CD14-positive monocyte (primary cell): ENCODE measurements around the gene DEPDC1. TPM values are rescaled to one million over a fixed set of nuclear protein-coding genes. Genes with fewer than 3 reads are reported as not detected.
A peak's percentile ranks its signal among the peaks of the same experiment; 100 is the strongest.
"Not testable (repeated sequence)": the region's sequence is repeated elsewhere in the genome, so short reads cannot be mapped to it uniquely, and the experiment has no call there.

Source experiments
- DNase-seq, 3 donors: peaks; one replicate each; pipeline ENCODE4 v3.0.0-alpha.2; 2011 to 2022
- H2AFZ ChIP-seq: 2 replicates; pipeline ENCODE4 v1.6.0; 2012; ENCODE audit warnings: mild to moderate bottlenecking, low read depth, low read length, inconsistent platforms; ENCODE audit not compliant: insufficient read depth, poor library complexity, severe bottlenecking
- H3K27ac ChIP-seq, 2 donors: 1 replicate in 1 of 2; 2 replicates in 1 of 2; pipeline ENCODE4 v1.5.1; 2012 to 2013; ENCODE audit warnings: low read length in 2 of 2, control low read depth in 1 of 2, inconsistent platforms in 1 of 2, low read depth in 1 of 2, mild to moderate bottlenecking in 1 of 2
- H3K27me3 ChIP-seq, 2 donors: one replicate each; pipeline versions ENCODE4 v1.6.0 to v1.6.1; 2011 to 2013; ENCODE audit warnings: low read length in 2 of 2; ENCODE audit not compliant: control insufficient read depth in 2 of 2, insufficient read depth in 2 of 2
- H3K36me3 ChIP-seq, 2 donors: replicated peaks in 1 of 2; 1 replicate in 1 of 2; 2 replicates in 1 of 2; pipeline versions ENCODE4 v1.5.1 to v1.6.1; 2012 to 2013; ENCODE audit warnings: low read length in 2 of 2, control low read depth in 1 of 2, inconsistent platforms in 1 of 2, mild to moderate bottlenecking in 1 of 2; ENCODE audit not compliant: insufficient read depth in 2 of 2, control insufficient read depth in 1 of 2
- H3K4me1 ChIP-seq, 2 donors: 1 replicate in 1 of 2; 2 replicates in 1 of 2; pipeline versions ENCODE4 v1.5.1 to v1.6.1; 2012 to 2013; ENCODE audit warnings: low read length in 2 of 2, control low read depth in 1 of 2, inconsistent platforms in 1 of 2, mild to moderate bottlenecking in 1 of 2, moderate library complexity in 1 of 2; ENCODE audit not compliant: insufficient read depth in 2 of 2, control insufficient read depth in 1 of 2
- H3K4me2 ChIP-seq: replicated peaks from 2 replicates; pipeline ENCODE3; 2012; ENCODE audit warnings: low read length, moderate library complexity, mild to moderate bottlenecking; ENCODE audit not compliant: poor library complexity, severe bottlenecking; ENCODE audit errors: extremely low read depth
- H3K4me3 ChIP-seq, 3 experiments: fragments of 200-600 bp in 1 of 3; sonication (generic) in 1 of 3; replicated peaks in 1 of 3; 1 replicate in 2 of 3; 2 replicates in 1 of 3; pipeline ENCODE4 v1.5.1; 2011 to 2013; ENCODE audit warnings: low read length in 3 of 3, mild to moderate bottlenecking in 3 of 3, control low read depth in 2 of 3, low read depth in 2 of 3, inconsistent platforms in 1 of 3, moderate library complexity in 1 of 3
- H3K79me2 ChIP-seq: 2 replicates; pipeline ENCODE4 v1.6.0; 2012; ENCODE audit warnings: mild to moderate bottlenecking, control low read depth, inconsistent platforms, low read length, moderate library complexity; ENCODE audit not compliant: insufficient read depth
- H3K9ac ChIP-seq: 2 replicates; pipeline ENCODE4 v1.6.0; 2017; ENCODE audit warnings: low read length, mild to moderate bottlenecking; ENCODE audit not compliant: insufficient read depth, poor library complexity, severe bottlenecking
- H3K9me3 ChIP-seq, 2 donors: replicated peaks in 1 of 2; 1 replicate in 1 of 2; 2 replicates in 1 of 2; pipeline versions ENCODE4 v1.5.1 to v1.6.1; 2012 to 2013; ENCODE audit warnings: low read length in 2 of 2, control low read depth in 1 of 2; ENCODE audit not compliant: control insufficient read depth in 1 of 2, insufficient read depth in 1 of 2
- H4K20me1 ChIP-seq: 2 replicates; pipeline ENCODE4 v1.6.0; 2012; ENCODE audit warnings: mild to moderate bottlenecking, low read length, control low read depth, moderate library complexity; ENCODE audit not compliant: insufficient read depth
- H3K27ac Mint-ChIP-seq, 7 donors: one replicate each; pipeline ENCODE4 v1.8.0; 2020; ENCODE audit warnings: mild to moderate bottlenecking in 7 of 7, mixed read lengths in 7 of 7, moderate library complexity in 6 of 7, inconsistent platforms in 2 of 7
- H3K27me3 Mint-ChIP-seq, 3 donors: one replicate each; pipeline ENCODE4 v1.8.0; 2021 to 2022; ENCODE audit warnings: low read depth in 3 of 3, mild to moderate bottlenecking in 3 of 3, mixed read lengths in 3 of 3, moderate library complexity in 3 of 3, inconsistent platforms in 1 of 3
- H3K36me3 Mint-ChIP-seq, 2 donors: one replicate each; pipeline ENCODE4 v1.8.0; 2020; ENCODE audit warnings: mixed read lengths in 2 of 2, inconsistent platforms in 1 of 2, mild to moderate bottlenecking in 1 of 2
- H3K4me1 Mint-ChIP-seq: one replicate; pipeline ENCODE4 v1.8.0; 2020; ENCODE audit warnings: mild to moderate bottlenecking, mixed read lengths
- H3K4me3 Mint-ChIP-seq, 2 donors: one replicate each; pipeline ENCODE4 v1.8.0; 2020; ENCODE audit warnings: mild to moderate bottlenecking in 2 of 2, mixed read lengths in 2 of 2, moderate library complexity in 1 of 2
- H3K9me3 Mint-ChIP-seq, 7 donors: one replicate each; pipeline ENCODE4 v1.8.0; 2020 to 2022; ENCODE audit warnings: mixed read lengths in 7 of 7, mild to moderate bottlenecking in 6 of 7, moderate library complexity in 6 of 7, inconsistent platforms in 2 of 7
- WGBS: methylation state at CpG from one replicate; pipeline ENCODE4 v1.1.5; 2013; ENCODE audit warnings: missing lambda C conversion rate; ENCODE audit not compliant: insufficient coverage; 5-methylcytosine and 5-hydroxymethylcytosine counted together
- intact Hi-C, 2 donors: fragments of 100-400 bp; cut with micrococcal nuclease; formaldehyde crosslinking; loops; one replicate each; pipeline versions ENCODE4 v1.15.0 to v1.15.1; 2023
- polyA plus RNA-seq, 3 donors: library from polyadenylated mRNA; depleted of rRNA in 1 of 3; unstranded in 2 of 3; stranded (reverse) in 1 of 3; fragments of 300-500 nt in 2 of 3; fragments of >200 nt in 1 of 3; fragmentation: Illumina TruSeq in 2 of 3; gene quantifications; 1 replicate in 2 of 3; 2 replicates in 1 of 3; pipeline ENCODE4 v1.2.3, GENCODE V29; 2012 to 2021
- TF ChIP-seq, protein P1 (sequence below): fragments of 200-600 bp; IDR thresholded peaks from one replicate; pipeline ENCODE4 v1.8.0; 2022; ENCODE audit warnings: antibody characterized with exemption, mild to moderate bottlenecking

The DEPDC1 gene
- polyA plus RNA-seq, 3 donors = 0.04 to 0.24 TPM; not detected in 1

DNA sequence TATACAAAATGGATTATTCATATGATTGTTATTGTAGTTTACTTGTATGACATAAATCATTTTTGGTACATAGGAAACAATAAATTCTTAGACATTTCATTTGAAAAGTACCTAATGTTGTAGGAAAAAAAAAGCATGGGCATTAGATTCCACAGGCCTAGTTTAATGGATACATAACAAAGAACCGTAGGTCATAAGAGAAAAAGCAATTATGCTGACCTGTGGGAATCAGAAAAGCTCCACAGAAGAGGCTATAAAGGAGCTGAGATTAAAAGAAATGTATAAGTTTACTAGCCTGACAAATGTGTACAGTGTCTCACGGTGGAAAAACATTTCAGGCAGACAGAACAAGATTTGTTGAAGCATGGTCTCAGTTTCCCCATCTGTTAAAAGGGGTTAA, 3.7 kb downstream of the DEPDC1 start:
- H4K20me1 ChIP-seq = no peaks in the 10 kb centered on the region
- Mint-ChIP-seq H3K27me3 (no peaks in the 10 kb centered on the region), H3K9me3 (peaks cover 0 to 2% (median 0%) of the 10 kb centered on the region in 7 donors), H3K4me1 (peaks cover 33% of the 10 kb centered on the region), H3K4me3 (no peak overlapping the region), H3K36me3 (peaks cover 20 to 31% of the 10 kb centered on the region in 2 donors), H3K27ac (peak overlapping the region in 1 of 7 donors; percentile 25)
- peak overlapping the region in 1 of 2 donors; percentile 16 for H3K27ac ChIP-seq
- peaks cover 13 to 21% of the 10 kb centered on the region in 2 donors for H3K4me1 ChIP-seq
- H3K4me2 ChIP-seq = no peak overlapping the region
- no peak for DNase-seq
- no peak overlapping the region for H2AFZ ChIP-seq
- H3K4me3 ChIP-seq = no peak overlapping the region
- intact Hi-C loops = no loop called here
- 86% methylated on average over 1 of the region's 2 CpGs for WGBS
- H3K36me3 ChIP-seq = peaks cover 7 to 39% of the 10 kb centered on the region in 2 donors
- H3K9ac ChIP-seq = no peak overlapping the region
- TF ChIP-seq, protein P1, sequence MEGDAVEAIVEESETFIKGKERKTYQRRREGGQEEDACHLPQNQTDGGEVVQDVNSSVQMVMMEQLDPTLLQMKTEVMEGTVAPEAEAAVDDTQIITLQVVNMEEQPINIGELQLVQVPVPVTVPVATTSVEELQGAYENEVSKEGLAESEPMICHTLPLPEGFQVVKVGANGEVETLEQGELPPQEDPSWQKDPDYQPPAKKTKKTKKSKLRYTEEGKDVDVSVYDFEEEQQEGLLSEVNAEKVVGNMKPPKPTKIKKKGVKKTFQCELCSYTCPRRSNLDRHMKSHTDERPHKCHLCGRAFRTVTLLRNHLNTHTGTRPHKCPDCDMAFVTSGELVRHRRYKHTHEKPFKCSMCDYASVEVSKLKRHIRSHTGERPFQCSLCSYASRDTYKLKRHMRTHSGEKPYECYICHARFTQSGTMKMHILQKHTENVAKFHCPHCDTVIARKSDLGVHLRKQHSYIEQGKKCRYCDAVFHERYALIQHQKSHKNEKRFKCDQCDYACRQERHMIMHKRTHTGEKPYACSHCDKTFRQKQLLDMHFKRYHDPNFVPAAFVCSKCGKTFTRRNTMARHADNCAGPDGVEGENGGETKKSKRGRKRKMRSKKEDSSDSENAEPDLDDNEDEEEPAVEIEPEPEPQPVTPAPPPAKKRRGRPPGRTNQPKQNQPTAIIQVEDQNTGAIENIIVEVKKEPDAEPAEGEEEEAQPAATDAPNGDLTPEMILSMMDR = no peak
- peaks cover 67% of the 10 kb centered on the region for H3K79me2 ChIP-seq
- H3K27me3 ChIP-seq = no peaks in the 10 kb centered on the region
- no peaks in the 10 kb centered on the region for H3K9me3 ChIP-seq

DNA sequence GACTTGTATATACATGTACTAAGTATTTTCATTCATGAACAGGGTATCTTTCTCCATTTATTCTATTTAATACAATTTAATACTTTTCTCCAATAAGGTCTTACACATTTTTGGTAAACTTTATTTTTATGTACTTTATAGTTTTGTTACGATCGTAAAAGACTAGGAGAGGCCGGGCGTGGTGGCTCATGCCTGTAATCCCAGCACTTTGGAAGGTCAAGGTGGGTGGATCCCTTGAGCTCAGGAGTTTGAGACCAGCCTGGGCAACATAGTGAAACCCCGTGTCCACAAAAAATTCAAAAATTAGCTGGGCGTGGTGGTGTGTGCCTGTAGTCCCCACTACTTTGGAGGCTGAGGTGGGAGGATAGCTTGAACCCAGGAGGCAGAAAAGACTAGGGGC, 4.6 kb downstream of the DEPDC1 start:
- H3K9ac ChIP-seq, H3K4me3 Mint-ChIP-seq, H3K9me3 ChIP-seq, H3K4me3 ChIP-seq, H3K4me2 ChIP-seq, H3K27ac ChIP-seq, intact Hi-C loops, H4K20me1 ChIP-seq, H3K27me3 ChIP-seq, H3K27me3 Mint-ChIP-seq, H3K9me3 Mint-ChIP-seq, DNase-seq: not testable (repeated sequence)
- H3K36me3 ChIP-seq = peaks cover 8 to 48% of the 10 kb centered on the region in 2 donors
- peaks cover 13 to 17% of the 10 kb centered on the region in 2 donors for H3K4me1 ChIP-seq
- peaks cover 67% of the 10 kb centered on the region for H3K79me2 ChIP-seq
- Mint-ChIP-seq H3K4me1 (peaks cover 27% of the 10 kb centered on the region), H3K27ac (peak overlapping the region in 3 of 7 donors; percentile 0 to 67 (median 6)), H3K36me3 (peaks cover 27 to 38% of the 10 kb centered on the region in 2 donors)
- H2AFZ ChIP-seq = peak overlapping the region; percentile 2
- WGBS = 88% methylated on average over 4 of the region's 6 CpGs
